ENCODE measurements around the gene TEX44. TPM values are rescaled to one million over a fixed set of nuclear protein-coding genes. Genes with fewer than 3 reads are reported as not detected.

Gene TEX44
- total RNA-seq: not detected
- not detected for polyA plus RNA-seq

- no peak within 1 kb of the TSS for H3K4me3 Mint-ChIP-seq
- H3K4me1 Mint-ChIP-seq: no peaks in the 10 kb centered on the region
- peak within 1 kb of the TSS in 1 of 3 donors; percentile 48 for H3K27ac Mint-ChIP-seq
- no peaks in the 10 kb centered on the region for H3K36me3 ChIP-seq (ENCODE audit: control insufficient read depth, insufficient read depth, low read length)
- H3K4me1 ChIP-seq (ENCODE audit: control insufficient read depth, insufficient read depth, low read length, poor library complexity, severe bottlenecking): no peaks in the 10 kb centered on the region
- H3K27me3 Mint-ChIP-seq: peaks cover 20% of the 10 kb centered on the region
- peaks cover 0 to 1% (median 0%) of the 10 kb centered on the region in 7 donors for H3K9me3 Mint-ChIP-seq
- H3K27ac ChIP-seq (ENCODE audit: insufficient read depth, low read length, poor library complexity, severe bottlenecking): no peak within 1 kb of the TSS
- no peaks in the 10 kb centered on the region for H3K36me3 Mint-ChIP-seq
- no peaks in the 10 kb centered on the region for H3K9me3 ChIP-seq (ENCODE audit: control insufficient read depth in 2 of 2, low read length in 2 of 2)
- H3K27me3 ChIP-seq (ENCODE audit: control insufficient read depth, insufficient read depth, low read length): no peaks in the 10 kb centered on the region
- H3K4me3 ChIP-seq (ENCODE audit: low read depth, low read length): no peak within 1 kb of the TSS
- ATAC-seq (ENCODE audit: low read depth in 2 of 2) (no peak), DNase-seq (no peak)
These were observed at the start of gene TEX44 for GRCh38 chr2:231592636-231593145. TSS of gene TEX44 (plus strand) at chr2:231592864. CDS start at chr2:231592952, 88 bp downstream.

GRCh38 chr2:231545105-231545902 lies 47.4 kb upstream of the TEX44 start:
- Histone ChIP-seq H3K4me3 (ENCODE audit: low read depth, low read length) (peak overlapping the region; percentile 80), H3K4me1 (ENCODE audit: control insufficient read depth, insufficient read depth, low read length, poor library complexity, severe bottlenecking) (peaks cover 28% of the 10 kb centered on the region), H3K27ac (ENCODE audit: insufficient read depth, low read length, poor library complexity, severe bottlenecking) (peak overlapping the region; percentile 55), H3K36me3 (ENCODE audit: control insufficient read depth, insufficient read depth, low read length) (no peaks in the 10 kb centered on the region), H3K27me3 (ENCODE audit: control insufficient read depth, insufficient read depth, low read length) (no peaks in the 10 kb centered on the region), H3K9me3 (ENCODE audit: control insufficient read depth in 2 of 2, low read length in 2 of 2) (peaks cover 3 to 8% of the 10 kb centered on the region in 2 experiments)
- Mint-ChIP-seq H3K27me3 (peaks cover 4% of the 10 kb centered on the region), H3K4me3 (peak overlapping the region; percentile 71 to 84 (median 78)), H3K36me3 (peaks cover 4% of the 10 kb centered on the region), H3K9me3 (peaks cover 0 to 17% (median 6%) of the 10 kb centered on the region in 7 donors), H3K4me1 (peaks cover 14 to 44% (median 39%) of the 10 kb centered on the region in 4 donors), H3K27ac (peak overlapping the region; percentile 90 to 95 (median 94))
- ATAC-seq (ENCODE audit: low read depth in 2 of 2) (peak; percentile 72 to 83), DNase-seq (peak; percentile 7 to 89 (median 21))

DNA sequence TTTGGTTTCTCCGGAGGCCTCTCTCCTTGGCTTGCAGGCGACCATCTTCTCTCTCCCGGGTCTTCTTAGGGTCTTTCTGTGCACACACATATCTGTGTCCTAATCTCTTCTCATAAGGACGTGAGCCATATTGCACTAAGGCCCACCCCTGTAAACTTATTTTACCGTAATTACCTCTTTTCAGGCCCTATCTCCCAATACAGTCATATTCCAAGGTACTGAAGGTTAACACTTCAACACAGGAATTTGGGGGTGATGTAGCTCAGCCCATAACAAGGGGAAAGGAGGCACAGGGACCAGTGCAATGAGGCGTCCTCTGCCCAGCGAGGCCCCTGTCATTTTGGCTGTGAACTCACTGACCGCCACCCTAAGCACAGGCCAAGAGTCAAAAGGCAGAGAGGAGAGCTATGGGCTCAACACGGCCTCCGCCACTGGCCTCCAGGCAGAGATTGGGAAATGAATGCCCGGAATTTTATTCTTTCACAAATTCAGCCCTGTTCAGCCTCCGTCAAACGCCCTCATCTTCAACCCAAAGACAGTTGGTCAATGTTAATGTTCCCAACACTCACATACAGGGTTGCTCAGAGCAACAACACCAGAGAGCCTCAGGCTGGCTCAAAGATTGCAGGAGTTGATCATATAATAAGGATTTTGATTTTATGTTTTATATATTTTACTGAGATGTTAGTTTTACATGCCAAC lies 46.5 kb upstream of the TEX44 start:
- Mint-ChIP-seq H3K9me3 (peaks cover 0 to 17% (median 6%) of the 10 kb centered on the region in 7 donors), H3K27ac (peak overlapping the region; percentile 90 to 95 (median 94)), H3K36me3 (peaks cover 4% of the 10 kb centered on the region), H3K27me3 (peaks cover 4% of the 10 kb centered on the region), H3K4me3 (peak overlapping the region; percentile 66 to 84 (median 77)), H3K4me1 (peaks cover 14 to 43% (median 39%) of the 10 kb centered on the region in 4 donors)
- DNase-seq (no peak), ATAC-seq (ENCODE audit: low read depth in 2 of 2) (no peak)
- Histone ChIP-seq H3K27ac (ENCODE audit: insufficient read depth, low read length, poor library complexity, severe bottlenecking) (no peak overlapping the region), H3K27me3 (ENCODE audit: control insufficient read depth, insufficient read depth, low read length) (no peaks in the 10 kb centered on the region), H3K36me3 (ENCODE audit: control insufficient read depth, insufficient read depth, low read length) (no peaks in the 10 kb centered on the region), H3K4me3 (ENCODE audit: low read depth, low read length) (peak overlapping the region; percentile 80), H3K4me1 (ENCODE audit: control insufficient read depth, insufficient read depth, low read length, poor library complexity, severe bottlenecking) (peaks cover 28% of the 10 kb centered on the region), H3K9me3 (ENCODE audit: control insufficient read depth in 2 of 2, low read length in 2 of 2) (peaks cover 3 to 8% of the 10 kb centered on the region in 2 experiments)

DNA sequence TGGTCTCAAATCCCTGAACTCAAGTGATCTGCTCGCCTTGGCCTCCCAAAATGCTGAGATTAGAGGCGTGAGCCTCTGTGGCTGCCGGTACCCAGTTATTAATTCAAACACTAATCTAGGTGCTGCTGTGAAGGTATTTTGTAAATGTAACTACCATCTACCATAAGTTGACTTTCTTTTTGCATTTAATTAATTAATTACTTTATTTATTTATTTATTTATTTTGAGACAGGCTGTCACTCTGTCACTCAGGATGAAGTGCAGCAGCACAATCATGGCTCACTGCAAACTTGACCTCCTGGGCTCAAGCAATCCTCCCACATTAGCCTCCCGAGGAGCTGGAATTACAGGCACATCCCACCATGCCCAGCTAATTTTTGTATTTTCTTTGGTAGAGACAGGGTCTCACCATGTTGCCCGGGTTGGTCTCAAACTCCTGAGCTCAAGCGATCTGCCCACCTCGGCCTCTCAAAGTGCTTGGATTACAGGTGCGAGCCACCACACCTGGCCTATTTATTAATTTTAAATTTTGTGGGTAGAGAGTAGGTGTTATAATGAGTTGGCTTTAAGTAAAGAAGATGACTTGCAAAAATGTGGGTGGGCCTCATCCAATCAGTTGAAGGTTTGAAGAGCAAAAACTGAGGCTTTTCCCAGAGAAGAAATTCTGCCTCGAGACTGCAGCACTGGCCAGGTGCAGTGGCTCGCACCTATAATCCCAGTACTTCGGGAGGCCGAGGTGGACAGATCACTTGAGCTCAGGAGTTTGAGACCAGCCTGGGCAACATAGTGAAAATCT lies 45.2 kb upstream of the TEX44 start:
- Mint-ChIP-seq H3K4me3 (peak overlapping the region in 1 of 4 donors; percentile 26), H3K4me1 (peaks cover 14 to 31% (median 28%) of the 10 kb centered on the region in 4 donors), H3K36me3 (no peaks in the 10 kb centered on the region), H3K27me3 (peaks cover 4% of the 10 kb centered on the region), H3K9me3 (peaks cover 0 to 12% (median 2%) of the 10 kb centered on the region in 7 donors), H3K27ac (peak overlapping the region in 1 of 3 donors; percentile 55)
- Histone ChIP-seq H3K36me3 (ENCODE audit: control insufficient read depth, insufficient read depth, low read length) (no peaks in the 10 kb centered on the region), H3K27ac (ENCODE audit: insufficient read depth, low read length, poor library complexity, severe bottlenecking) (no peak overlapping the region), H3K9me3 (ENCODE audit: control insufficient read depth in 2 of 2, low read length in 2 of 2) (peaks cover 3 to 12% of the 10 kb centered on the region in 2 experiments), H3K4me3 (ENCODE audit: low read depth, low read length) (no peak overlapping the region), H3K27me3 (ENCODE audit: control insufficient read depth, insufficient read depth, low read length) (no peaks in the 10 kb centered on the region), H3K4me1 (ENCODE audit: control insufficient read depth, insufficient read depth, low read length, poor library complexity, severe bottlenecking) (peaks cover 21% of the 10 kb centered on the region)
- DNase-seq: no peak
- ATAC-seq (ENCODE audit: low read depth in 2 of 2): no peak

DNA sequence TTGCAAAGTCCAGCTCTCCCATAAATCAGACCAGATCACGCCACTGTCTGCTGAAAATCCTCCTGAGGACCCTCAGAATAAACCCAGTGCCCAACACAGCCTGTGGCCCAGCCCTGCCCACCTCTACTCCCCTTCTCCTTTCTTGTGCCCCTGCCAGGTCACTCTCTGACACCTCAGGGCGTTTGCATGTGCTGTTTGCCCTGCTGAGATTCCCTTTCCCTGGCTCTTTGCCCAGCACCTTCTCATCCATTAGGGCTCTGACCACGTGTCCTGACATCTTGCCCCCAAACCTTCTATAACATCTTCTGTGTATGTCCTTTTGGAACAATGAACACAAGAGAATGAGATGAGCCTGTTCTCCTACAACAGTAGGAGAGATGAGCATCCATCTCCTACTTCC lies 43.9 kb upstream of the TEX44 start:
- no peak overlapping the region for H3K27ac Mint-ChIP-seq

GRCh38 chr2:231549446-231550239 lies 43.0 kb upstream of the TEX44 start:
- peaks cover 0 to 19% (median 6%) of the 10 kb centered on the region in 7 donors for H3K9me3 Mint-ChIP-seq
- H3K27me3 Mint-ChIP-seq: peaks cover 9% of the 10 kb centered on the region
- H3K36me3 Mint-ChIP-seq: peaks cover 7% of the 10 kb centered on the region
- H3K27ac ChIP-seq (ENCODE audit: insufficient read depth, low read length, poor library complexity, severe bottlenecking): no peak overlapping the region
- peak overlapping the region in 1 of 4 donors; percentile 74 for H3K4me3 Mint-ChIP-seq
- H3K4me3 ChIP-seq (ENCODE audit: low read depth, low read length): no peak overlapping the region
- H3K4me1 Mint-ChIP-seq: peaks cover 16 to 37% (median 27%) of the 10 kb centered on the region in 4 donors
- no peak for DNase-seq
- peaks cover 22% of the 10 kb centered on the region for H3K4me1 ChIP-seq (ENCODE audit: control insufficient read depth, insufficient read depth, low read length, poor library complexity, severe bottlenecking)
- H3K27ac Mint-ChIP-seq: no peak overlapping the region
- H3K9me3 ChIP-seq (ENCODE audit: control insufficient read depth in 2 of 2, low read length in 2 of 2): peaks cover 10 to 12% of the 10 kb centered on the region in 2 experiments
- H3K36me3 ChIP-seq (ENCODE audit: control insufficient read depth, insufficient read depth, low read length): no peaks in the 10 kb centered on the region
- ATAC-seq (ENCODE audit: low read depth in 2 of 2): no peak
- H3K27me3 ChIP-seq (ENCODE audit: control insufficient read depth, insufficient read depth, low read length): no peaks in the 10 kb centered on the region

More for the DNA sequence above, 43.9 kb upstream of the TEX44 start:
- peak overlapping the region in 2 of 4 donors; percentile 58 to 59 for H3K4me3 Mint-ChIP-seq
- peaks cover 21% of the 10 kb centered on the region for H3K4me1 ChIP-seq (ENCODE audit: control insufficient read depth, insufficient read depth, low read length, poor library complexity, severe bottlenecking)
- peaks cover 10 to 12% of the 10 kb centered on the region in 2 experiments for H3K9me3 ChIP-seq (ENCODE audit: control insufficient read depth in 2 of 2, low read length in 2 of 2)
- no peaks in the 10 kb centered on the region for H3K36me3 ChIP-seq (ENCODE audit: control insufficient read depth, insufficient read depth, low read length)
- H3K36me3 Mint-ChIP-seq: peaks cover 7% of the 10 kb centered on the region
- H3K27me3 ChIP-seq (ENCODE audit: control insufficient read depth, insufficient read depth, low read length): no peaks in the 10 kb centered on the region
- no peak for DNase-seq
- H3K4me1 Mint-ChIP-seq: peaks cover 14 to 29% (median 24%) of the 10 kb centered on the region in 4 donors
- no peak overlapping the region for H3K4me3 ChIP-seq (ENCODE audit: low read depth, low read length)
- H3K27me3 Mint-ChIP-seq: peaks cover 9% of the 10 kb centered on the region
- ATAC-seq (ENCODE audit: low read depth in 2 of 2): no peak
- no peak overlapping the region for H3K27ac ChIP-seq (ENCODE audit: insufficient read depth, low read length, poor library complexity, severe bottlenecking)
- H3K9me3 Mint-ChIP-seq: peaks cover 0 to 17% (median 6%) of the 10 kb centered on the region in 7 donors
